Measurements from ENCODE around the gene PARVB.

Gene PARVB

DNA sequence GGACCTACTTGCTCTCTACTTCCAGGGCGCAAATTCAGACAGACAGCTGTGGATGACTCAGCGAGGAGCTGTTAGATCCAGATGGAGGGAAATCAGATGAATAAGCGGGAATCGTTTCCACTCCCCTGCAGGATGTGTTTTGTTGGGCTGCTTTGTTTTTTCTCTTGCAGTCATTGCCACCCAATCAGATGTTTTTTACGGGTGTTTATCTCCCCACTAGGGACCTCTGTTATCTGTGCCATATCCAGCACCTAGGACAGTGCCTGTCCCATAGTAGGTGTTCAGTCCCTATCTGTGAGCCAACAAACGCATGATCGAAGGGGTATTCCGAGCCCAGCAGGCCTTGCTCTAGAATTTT, 105.5 kb downstream of the PARVB start:
- Histone ChIP-seq H3K4me1 (ENCODE audit: control insufficient read depth in 1 of 2, insufficient read depth in 1 of 2, low read depth in 1 of 2, low read length in 1 of 2) (no peaks in the 10 kb centered on the region), H3K27ac (no peak overlapping the region), H3K4me3 (ENCODE audit: low read depth in 1 of 2, low read length in 1 of 2) (no peak overlapping the region), H3K36me3 (no peaks in the 10 kb centered on the region), H3K27me3 (peaks cover 10% of the 10 kb centered on the region), H3K9me3 (peaks cover 4% of the 10 kb centered on the region)
- TF ChIP-seq, protein P1, sequence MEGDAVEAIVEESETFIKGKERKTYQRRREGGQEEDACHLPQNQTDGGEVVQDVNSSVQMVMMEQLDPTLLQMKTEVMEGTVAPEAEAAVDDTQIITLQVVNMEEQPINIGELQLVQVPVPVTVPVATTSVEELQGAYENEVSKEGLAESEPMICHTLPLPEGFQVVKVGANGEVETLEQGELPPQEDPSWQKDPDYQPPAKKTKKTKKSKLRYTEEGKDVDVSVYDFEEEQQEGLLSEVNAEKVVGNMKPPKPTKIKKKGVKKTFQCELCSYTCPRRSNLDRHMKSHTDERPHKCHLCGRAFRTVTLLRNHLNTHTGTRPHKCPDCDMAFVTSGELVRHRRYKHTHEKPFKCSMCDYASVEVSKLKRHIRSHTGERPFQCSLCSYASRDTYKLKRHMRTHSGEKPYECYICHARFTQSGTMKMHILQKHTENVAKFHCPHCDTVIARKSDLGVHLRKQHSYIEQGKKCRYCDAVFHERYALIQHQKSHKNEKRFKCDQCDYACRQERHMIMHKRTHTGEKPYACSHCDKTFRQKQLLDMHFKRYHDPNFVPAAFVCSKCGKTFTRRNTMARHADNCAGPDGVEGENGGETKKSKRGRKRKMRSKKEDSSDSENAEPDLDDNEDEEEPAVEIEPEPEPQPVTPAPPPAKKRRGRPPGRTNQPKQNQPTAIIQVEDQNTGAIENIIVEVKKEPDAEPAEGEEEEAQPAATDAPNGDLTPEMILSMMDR (IDR thresholded peaks at IDR 0.05), result no peak

DNA sequence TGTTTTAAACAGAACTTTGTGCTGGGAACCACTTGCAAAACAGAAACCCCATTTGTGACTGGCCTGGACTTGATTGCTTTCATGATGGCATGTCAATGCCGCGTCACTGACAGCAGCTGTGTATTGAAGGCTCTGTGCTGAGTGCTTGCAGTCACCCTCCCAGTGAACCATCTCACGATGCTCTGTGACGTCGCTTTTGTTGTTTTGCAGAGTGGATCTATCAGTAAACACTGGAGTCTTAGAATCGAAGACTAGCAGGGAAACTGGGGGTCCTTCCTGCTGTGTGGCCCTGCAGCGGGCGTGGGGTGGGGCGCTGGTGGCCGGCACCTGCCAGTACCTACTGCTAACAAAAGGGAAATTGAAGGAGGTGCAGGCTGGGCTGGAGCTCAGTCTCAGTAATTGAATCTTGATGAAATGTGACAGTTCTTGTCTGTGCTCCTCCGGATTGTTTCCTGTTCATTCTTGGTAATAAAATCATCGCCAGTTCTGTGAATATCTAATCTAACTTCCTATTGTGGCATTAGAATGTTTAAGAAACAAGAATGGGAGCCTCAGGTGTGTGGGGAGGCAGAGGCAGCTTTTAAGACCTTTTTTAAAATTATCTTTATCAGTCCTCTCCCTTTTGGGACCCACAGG, 106.1 kb downstream of the PARVB start:
- no peaks in the 10 kb centered on the region for H3K4me1 ChIP-seq (ENCODE audit: control insufficient read depth in 1 of 2, insufficient read depth in 1 of 2, low read depth in 1 of 2, low read length in 1 of 2)
- H3K4me3 ChIP-seq (ENCODE audit: low read depth in 1 of 2, low read length in 1 of 2), result no peak overlapping the region
- TF ChIP-seq, protein P1 (IDR thresholded peaks at IDR 0.05), result no peak
- H3K27me3 ChIP-seq, result peaks cover 10% of the 10 kb centered on the region
- no peaks in the 10 kb centered on the region for H3K36me3 ChIP-seq
- H3K9me3 ChIP-seq, result peaks cover 4% of the 10 kb centered on the region
- no peak overlapping the region for H3K27ac ChIP-seq

DNA sequence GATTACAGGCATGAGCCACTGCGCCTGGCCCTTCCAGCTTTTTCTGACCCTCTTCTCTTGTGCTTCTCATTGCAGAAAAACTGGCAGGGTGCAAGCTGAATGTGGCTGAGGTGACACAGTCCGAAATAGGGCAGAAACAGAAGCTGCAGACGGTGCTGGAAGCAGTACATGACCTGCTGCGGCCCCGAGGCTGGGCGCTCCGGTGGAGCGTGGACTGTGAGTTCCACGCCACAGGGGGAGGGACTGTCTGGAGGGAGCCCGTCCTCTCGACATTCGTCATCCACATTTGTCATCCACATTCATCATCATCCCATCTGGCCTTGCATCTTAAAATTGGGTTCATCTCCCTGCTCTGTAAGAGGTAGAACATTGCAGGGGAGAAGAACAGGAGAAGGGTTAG, 107.3 kb downstream of the PARVB start:
- Histone ChIP-seq H3K27me3 (peaks cover 10% of the 10 kb centered on the region), H3K4me3 (ENCODE audit: low read depth in 1 of 2, low read length in 1 of 2) (no peak overlapping the region), H3K27ac (no peak overlapping the region), H3K9me3 (peaks cover 4% of the 10 kb centered on the region), H3K4me1 (ENCODE audit: control insufficient read depth in 1 of 2, insufficient read depth in 1 of 2, low read depth in 1 of 2, low read length in 1 of 2) (no peaks in the 10 kb centered on the region), H3K36me3 (no peaks in the 10 kb centered on the region)
- TF ChIP-seq, protein P1 (IDR thresholded peaks at IDR 0.05), result no peak

DNA sequence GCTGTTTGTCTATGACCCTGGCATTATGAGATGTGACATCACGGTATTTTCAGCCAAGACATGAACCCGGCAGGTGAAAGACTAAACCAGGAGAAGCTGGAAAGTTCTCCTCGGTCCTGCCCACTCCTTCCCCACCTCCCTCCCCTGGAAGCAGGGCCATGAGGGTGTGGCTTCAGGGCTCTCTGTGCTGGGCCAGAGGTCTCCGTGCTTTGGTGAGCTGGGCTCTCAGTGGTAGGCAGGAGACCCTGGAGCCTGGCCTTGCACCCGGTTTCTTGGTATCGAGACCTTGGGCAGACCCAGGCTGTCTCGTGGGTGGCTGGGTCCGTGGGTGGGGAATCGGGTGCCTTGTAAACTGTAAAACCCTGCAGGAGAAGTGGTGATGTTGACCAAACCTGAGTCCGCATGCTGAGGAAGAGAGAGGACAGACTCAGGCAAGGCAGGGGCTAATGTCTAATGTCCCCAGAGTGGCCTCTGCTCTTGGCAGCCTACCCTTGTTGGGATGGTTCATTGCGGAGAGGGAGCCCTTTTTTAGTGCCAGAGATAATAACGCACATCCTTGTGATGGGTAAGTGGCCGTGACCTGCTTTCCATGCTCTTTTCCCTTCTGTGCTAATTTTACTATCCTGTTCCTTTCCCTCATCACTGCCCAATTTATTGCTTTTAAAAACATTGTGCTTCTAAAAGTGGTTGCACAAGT, 108.0 kb downstream of the PARVB start:
- TF ChIP-seq, protein P1 (IDR thresholded peaks at IDR 0.05), result no peak
- H3K4me3 ChIP-seq (ENCODE audit: low read depth in 1 of 2, low read length in 1 of 2), result no peak overlapping the region
- H3K36me3 ChIP-seq, result no peaks in the 10 kb centered on the region
- no peaks in the 10 kb centered on the region for H3K4me1 ChIP-seq (ENCODE audit: control insufficient read depth in 1 of 2, insufficient read depth in 1 of 2, low read depth in 1 of 2, low read length in 1 of 2)
- no peaks in the 10 kb centered on the region for H3K9me3 ChIP-seq
- H3K27ac ChIP-seq, result no peak overlapping the region
- H3K27me3 ChIP-seq, result peaks cover 10% of the 10 kb centered on the region

DNA sequence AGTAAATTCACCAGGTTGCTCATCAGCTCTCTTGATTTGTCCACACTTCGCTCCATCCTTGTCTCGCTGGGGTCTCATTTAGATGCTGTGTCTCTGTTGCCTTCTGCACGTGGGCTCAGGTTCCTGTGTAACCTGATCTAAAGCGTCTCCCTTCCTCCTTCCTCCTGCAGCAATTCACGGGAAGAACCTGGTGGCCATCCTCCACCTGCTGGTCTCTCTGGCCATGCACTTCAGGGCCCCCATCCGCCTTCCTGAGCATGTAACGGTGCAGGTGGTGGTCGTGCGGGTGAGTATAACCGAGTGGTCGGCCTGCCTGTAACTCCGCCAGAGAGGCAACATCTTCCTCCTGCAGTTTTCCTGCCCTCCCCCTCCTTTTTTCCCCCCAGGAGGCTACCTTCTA, 108.6 kb downstream of the PARVB start:
- H3K27ac ChIP-seq, result no peak overlapping the region
- peaks cover 10% of the 10 kb centered on the region for H3K27me3 ChIP-seq
- TF ChIP-seq, protein P1 (IDR thresholded peaks at IDR 0.05), result no peak
- H3K36me3 ChIP-seq, result no peaks in the 10 kb centered on the region
- no peak overlapping the region for H3K4me3 ChIP-seq (ENCODE audit: low read depth in 1 of 2, low read length in 1 of 2)
- H3K9me3 ChIP-seq, result no peaks in the 10 kb centered on the region
- no peaks in the 10 kb centered on the region for H3K4me1 ChIP-seq (ENCODE audit: control insufficient read depth in 1 of 2, insufficient read depth in 1 of 2, low read depth in 1 of 2, low read length in 1 of 2)

All from neutrophil (primary cell).